H9 (cell line): ENCODE data around the gene C1orf56. TPM values are rescaled to one million over a fixed set of nuclear protein-coding genes. Genes with fewer than 3 reads are reported as not detected.

Experiments
- DNase-seq: peaks from one replicate; pipeline ENCODE4 v3.0.0-alpha.2; 2017
- H2AFZ ChIP-seq: one replicate; pipeline ENCODE4 v1.6.1; 2013; ENCODE audit warnings: mild to moderate bottlenecking, low read length, control low read depth, moderate library complexity
- H2AK5ac ChIP-seq: 2 replicates; pipeline ENCODE4 v1.6.1; 2013; ENCODE audit warnings: low read length, control low read depth, mixed read lengths; ENCODE audit not compliant: insufficient read length
- H2BK120ac ChIP-seq: one replicate; pipeline ENCODE4 v1.6.1; 2013; ENCODE audit warnings: low read depth, mild to moderate bottlenecking, low read length, control low read depth, inconsistent platforms; ENCODE audit not compliant: poor library complexity, severe bottlenecking
- H2BK12ac ChIP-seq: 2 replicates; pipeline ENCODE4 v1.6.1; 2013; ENCODE audit warnings: low read length, control low read depth, mixed read lengths, low read depth; ENCODE audit not compliant: insufficient read length
- H2BK15ac ChIP-seq: 2 replicates; pipeline ENCODE4 v1.6.1; 2013; ENCODE audit warnings: low read depth, low read length, control low read depth
- H2BK20ac ChIP-seq: one replicate; pipeline ENCODE4 v1.6.1; 2013; ENCODE audit warnings: low read depth, mild to moderate bottlenecking, low read length, control low read depth, inconsistent platforms; ENCODE audit not compliant: poor library complexity, severe bottlenecking
- H2BK5ac ChIP-seq: 2 replicates; pipeline ENCODE4 v1.6.1; 2013; ENCODE audit warnings: low read length, control low read depth, mixed read lengths; ENCODE audit not compliant: insufficient read length
- H3K14ac ChIP-seq: 2 replicates; pipeline ENCODE4 v1.6.1; 2013; ENCODE audit warnings: low read length, control low read depth; ENCODE audit not compliant: insufficient read depth
- H3K18ac ChIP-seq: 2 replicates; pipeline ENCODE4 v1.6.1; 2013; ENCODE audit warnings: low read depth, mild to moderate bottlenecking, mixed read lengths, low read length, control low read depth; ENCODE audit not compliant: insufficient read length
- H3K23ac ChIP-seq: 2 replicates; pipeline ENCODE4 v1.6.1; 2013; ENCODE audit warnings: low read length, control low read depth, mixed read lengths, low read depth; ENCODE audit not compliant: insufficient read length
- H3K23me2 ChIP-seq: 2 replicates; pipeline ENCODE4 v1.6.1; 2013; ENCODE audit warnings: low read depth, mild to moderate bottlenecking, mixed read lengths, low read length, control low read depth; ENCODE audit not compliant: insufficient read length, poor library complexity, severe bottlenecking
- H3K27ac ChIP-seq: 2 replicates; pipeline ENCODE4 v1.5.1; 2013; ENCODE audit warnings: low read length, control low read depth, mixed read lengths, low read depth; ENCODE audit not compliant: insufficient read length
- H3K27me3 ChIP-seq: 2 replicates; pipeline ENCODE4 v1.6.1; 2013; ENCODE audit warnings: low read length, control low read depth, inconsistent platforms; ENCODE audit not compliant: insufficient read depth
- H3K4ac ChIP-seq: 2 replicates; pipeline ENCODE4 v1.6.1; 2013; ENCODE audit warnings: low read depth, mild to moderate bottlenecking, control low read depth, inconsistent platforms, low read length, moderate library complexity
- H3K4me1 ChIP-seq: 2 replicates; pipeline ENCODE4 v1.6.1; 2013; ENCODE audit warnings: low read length, control low read depth, inconsistent platforms; ENCODE audit not compliant: insufficient read depth
- H3K4me2 ChIP-seq: 2 replicates; pipeline ENCODE4 v1.6.1; 2013; ENCODE audit warnings: low read length, control low read depth, mixed read lengths; ENCODE audit not compliant: insufficient read length, insufficient read depth
- H3K56ac ChIP-seq: 2 replicates; pipeline ENCODE4 v1.6.1; 2013; ENCODE audit warnings: low read depth, mild to moderate bottlenecking, mixed read lengths, low read length, control low read depth; ENCODE audit not compliant: insufficient read length
- H3K79me1 ChIP-seq: 2 replicates; pipeline ENCODE4 v1.6.1; 2013; ENCODE audit warnings: low read depth, mild to moderate bottlenecking, moderate library complexity, low read length, control low read depth, inconsistent platforms; ENCODE audit not compliant: insufficient read depth, poor library complexity, severe bottlenecking
- H3K79me2 ChIP-seq: 2 replicates; pipeline ENCODE4 v1.6.1; 2013; ENCODE audit warnings: low read length, control low read depth, inconsistent platforms; ENCODE audit not compliant: insufficient read depth
- H3K9ac ChIP-seq: 2 replicates; pipeline ENCODE4 v1.6.1; 2013; ENCODE audit warnings: low read length, control low read depth, mixed read lengths; ENCODE audit not compliant: insufficient read length; ENCODE audit errors: extremely low read depth
- H3K9me3 ChIP-seq: one replicate; pipeline ENCODE4 v1.6.1; 2013; ENCODE audit warnings: low read depth, low read length, inconsistent platforms; ENCODE audit not compliant: control insufficient read depth
- H3T11ph ChIP-seq: one replicate; pipeline ENCODE4 v1.6.1; 2013; ENCODE audit warnings: mild to moderate bottlenecking, low read length, control low read depth, inconsistent platforms
- H4K20me1 ChIP-seq: one replicate; pipeline ENCODE4 v1.6.1; 2013; ENCODE audit not compliant: control insufficient read depth, insufficient read length, insufficient read depth
- H4K5ac ChIP-seq: 2 replicates; pipeline ENCODE4 v1.6.1; 2013; ENCODE audit warnings: low read depth, mild to moderate bottlenecking, mixed read lengths, low read length, control low read depth; ENCODE audit not compliant: insufficient read length
- H4K8ac ChIP-seq: replicated peaks from 2 replicates; pipeline ENCODE4 v1.6.1; 2013; ENCODE audit warnings: low read length, control low read depth, mixed read lengths, low read depth; ENCODE audit not compliant: insufficient read length
- H4K91ac ChIP-seq: 2 replicates; pipeline ENCODE4 v1.6.1; 2013; ENCODE audit warnings: low read depth, mild to moderate bottlenecking, moderate library complexity, mixed read lengths, low read length, control low read depth; ENCODE audit not compliant: insufficient read length
- H3K27ac Mint-ChIP-seq, 3 experiments: 2 replicates in 2 of 3; 3 replicates in 1 of 3; pipeline ENCODE4 v1.8.0; 2020 to 2021; ENCODE audit warnings: mixed read lengths in 3 of 3, mild to moderate bottlenecking in 1 of 3, moderate library complexity in 1 of 3
- H3K27me3 Mint-ChIP-seq: 2 replicates; pipeline ENCODE4 v1.8.0; 2021; ENCODE audit warnings: low read depth, mild to moderate bottlenecking, moderate library complexity, mixed read lengths
- H3K36me3 Mint-ChIP-seq, 3 experiments: 2 replicates in 2 of 3; 3 replicates in 1 of 3; pipeline ENCODE4 v1.8.0; 2020 to 2021; ENCODE audit warnings: low read depth in 3 of 3, mixed read lengths in 3 of 3; ENCODE audit not compliant: insufficient read depth in 1 of 3
- H3K4me1 Mint-ChIP-seq, 2 experiments: 2 replicates each; pipeline ENCODE4 v1.8.0; 2020; ENCODE audit warnings: mixed read lengths in 2 of 2
- H3K4me3 Mint-ChIP-seq, 2 experiments: 2 replicates in 1 of 2; 3 replicates in 1 of 2; pipeline ENCODE4 v1.8.0; 2020 to 2021; ENCODE audit warnings: mild to moderate bottlenecking in 2 of 2, mixed read lengths in 2 of 2, moderate library complexity in 1 of 2
- H3K9me3 Mint-ChIP-seq, 2 experiments: 2 replicates in 1 of 2; 3 replicates in 1 of 2; pipeline ENCODE4 v1.8.0; 2020; ENCODE audit warnings: mild to moderate bottlenecking in 2 of 2, mixed read lengths in 2 of 2, moderate library complexity in 1 of 2
- WGBS: extraction: QIAGEN DNeasy Blood & Tissue Kit; methylation state at CpG from one replicate; pipeline ENCODE4 v1.1.7; 2013; ENCODE audit warnings: missing lambda C conversion rate, low lambda C conversion rate, mixed read lengths; ENCODE audit not compliant: insufficient read length; ENCODE audit errors: extremely low coverage; 5-methylcytosine and 5-hydroxymethylcytosine counted together
- total RNA-seq: library from RNA; stranded (reverse); gene quantifications from 2 replicates; pipeline ENCODE4 v1.2.1, GENCODE V29; 2021
- TF ChIP-seq, protein P1 (sequence below): fragments of 200-600 bp; sonication (generic); conservative IDR thresholded peaks from 3 replicates; pipeline ENCODE4 v1.8.0; 2021; ENCODE audit warnings: antibody characterized with exemption, mild to moderate bottlenecking

Gene C1orf56
- total RNA-seq, 1 experiment from 2014 or later = 4.8 TPM

DNA sequence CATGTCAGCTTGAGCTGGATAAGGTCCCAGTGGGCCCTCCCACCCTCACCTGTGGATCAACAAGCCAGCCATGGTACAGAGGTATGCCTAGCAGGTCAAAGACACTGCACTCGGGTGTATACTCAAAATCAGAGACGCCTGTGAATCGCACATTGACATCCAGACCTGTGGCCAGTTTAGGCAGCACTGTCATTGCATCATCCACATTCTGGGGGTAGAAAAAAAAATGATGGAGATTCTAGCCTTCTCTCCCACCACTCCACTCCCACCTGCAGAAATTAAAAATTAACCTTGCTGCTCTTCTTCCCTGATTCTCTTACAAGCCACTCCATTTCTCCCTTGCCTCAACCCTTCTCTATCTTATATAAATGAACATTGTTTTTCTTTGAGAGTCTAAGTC lies 47.1 kb upstream of the C1orf56 start:
- Histone ChIP-seq H3K4ac (no peak overlapping the region), H2BK15ac (no peak overlapping the region), H3K18ac (no peak overlapping the region), H4K8ac (no peak overlapping the region), H2BK20ac (no peak overlapping the region), H4K20me1 (no peaks in the 10 kb centered on the region), H3K4me1 (peaks cover 3% of the 10 kb centered on the region; the same call in 1 of the 2 replicates), H3K23ac (no peak overlapping the region), H3K4me2 (no peak overlapping the region), H2AFZ (no peak overlapping the region), H3K79me1 (no peaks in the 10 kb centered on the region), H3K9me3 (no peaks in the 10 kb centered on the region), H3K23me2 (no peaks in the 10 kb centered on the region), H3K14ac (no peak overlapping the region), H3K27me3 (no peaks in the 10 kb centered on the region), H3K9ac (no peak overlapping the region), H3K79me2 (no peaks in the 10 kb centered on the region), H3T11ph (no peak overlapping the region), H2BK120ac (no peak overlapping the region), H3K56ac (no peak overlapping the region), H2BK12ac (no peak overlapping the region), H2AK5ac (no peak overlapping the region), H2BK5ac (no peak overlapping the region), H3K27ac (no peak overlapping the region), H4K5ac (no peak overlapping the region), H4K91ac (no peak overlapping the region)
- Mint-ChIP-seq H3K27ac (no peak overlapping the region; a peak in 1 of 7 replicates), H3K9me3 (no peaks in the 10 kb centered on the region), H3K36me3 (peaks cover 0 to 10% (median 5%) of the 10 kb centered on the region in 3 experiments; a peak in 2 of 7 replicates), H3K4me1 (peaks cover 6 to 13% of the 10 kb centered on the region in 2 experiments), H3K27me3 (no peaks in the 10 kb centered on the region; the same call in 1 of the 2 replicates), H3K4me3 (no peak overlapping the region)
- TF ChIP-seq, protein P1, sequence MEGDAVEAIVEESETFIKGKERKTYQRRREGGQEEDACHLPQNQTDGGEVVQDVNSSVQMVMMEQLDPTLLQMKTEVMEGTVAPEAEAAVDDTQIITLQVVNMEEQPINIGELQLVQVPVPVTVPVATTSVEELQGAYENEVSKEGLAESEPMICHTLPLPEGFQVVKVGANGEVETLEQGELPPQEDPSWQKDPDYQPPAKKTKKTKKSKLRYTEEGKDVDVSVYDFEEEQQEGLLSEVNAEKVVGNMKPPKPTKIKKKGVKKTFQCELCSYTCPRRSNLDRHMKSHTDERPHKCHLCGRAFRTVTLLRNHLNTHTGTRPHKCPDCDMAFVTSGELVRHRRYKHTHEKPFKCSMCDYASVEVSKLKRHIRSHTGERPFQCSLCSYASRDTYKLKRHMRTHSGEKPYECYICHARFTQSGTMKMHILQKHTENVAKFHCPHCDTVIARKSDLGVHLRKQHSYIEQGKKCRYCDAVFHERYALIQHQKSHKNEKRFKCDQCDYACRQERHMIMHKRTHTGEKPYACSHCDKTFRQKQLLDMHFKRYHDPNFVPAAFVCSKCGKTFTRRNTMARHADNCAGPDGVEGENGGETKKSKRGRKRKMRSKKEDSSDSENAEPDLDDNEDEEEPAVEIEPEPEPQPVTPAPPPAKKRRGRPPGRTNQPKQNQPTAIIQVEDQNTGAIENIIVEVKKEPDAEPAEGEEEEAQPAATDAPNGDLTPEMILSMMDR = no peak
- WGBS = no CpG with 5 or more reads among the region's 3 CpGs
- DNase-seq = no peak
